CD14-positive monocyte (primary cell): Measurements from ENCODE around the gene EIF2B2. TPM values are rescaled to one million over a fixed set of nuclear protein-coding genes. Genes with fewer than 3 reads are reported as not detected.

ENCODE experiments used
- DNase-seq, 3 donors: peaks; one replicate each; pipeline ENCODE4 v3.0.0-alpha.2; 2011 to 2022
- H2AFZ ChIP-seq: 2 replicates; pipeline ENCODE4 v1.6.0; 2012; ENCODE audit warnings: mild to moderate bottlenecking, low read depth, low read length, inconsistent platforms; ENCODE audit not compliant: insufficient read depth, poor library complexity, severe bottlenecking
- H3K27ac ChIP-seq, 2 donors: 1 replicate in 1 of 2; 2 replicates in 1 of 2; pipeline ENCODE4 v1.5.1; 2012 to 2013; ENCODE audit warnings: low read length in 2 of 2, control low read depth in 1 of 2, inconsistent platforms in 1 of 2, low read depth in 1 of 2, mild to moderate bottlenecking in 1 of 2
- H3K27me3 ChIP-seq, 2 donors: one replicate each; pipeline versions ENCODE4 v1.6.0 to v1.6.1; 2011 to 2013; ENCODE audit warnings: low read length in 2 of 2; ENCODE audit not compliant: control insufficient read depth in 2 of 2, insufficient read depth in 2 of 2
- H3K36me3 ChIP-seq, 2 donors: replicated peaks in 1 of 2; 1 replicate in 1 of 2; 2 replicates in 1 of 2; pipeline versions ENCODE4 v1.5.1 to v1.6.1; 2012 to 2013; ENCODE audit warnings: low read length in 2 of 2, control low read depth in 1 of 2, inconsistent platforms in 1 of 2, mild to moderate bottlenecking in 1 of 2; ENCODE audit not compliant: insufficient read depth in 2 of 2, control insufficient read depth in 1 of 2
- H3K4me1 ChIP-seq, 2 donors: 1 replicate in 1 of 2; 2 replicates in 1 of 2; pipeline versions ENCODE4 v1.5.1 to v1.6.1; 2012 to 2013; ENCODE audit warnings: low read length in 2 of 2, control low read depth in 1 of 2, inconsistent platforms in 1 of 2, mild to moderate bottlenecking in 1 of 2, moderate library complexity in 1 of 2; ENCODE audit not compliant: insufficient read depth in 2 of 2, control insufficient read depth in 1 of 2
- H3K4me2 ChIP-seq: replicated peaks from 2 replicates; pipeline ENCODE3; 2012; ENCODE audit warnings: low read length, moderate library complexity, mild to moderate bottlenecking; ENCODE audit not compliant: poor library complexity, severe bottlenecking; ENCODE audit errors: extremely low read depth
- H3K4me3 ChIP-seq, 3 experiments: fragments of 200-600 bp in 1 of 3; sonication (generic) in 1 of 3; replicated peaks in 1 of 3; 1 replicate in 2 of 3; 2 replicates in 1 of 3; pipeline ENCODE4 v1.5.1; 2011 to 2013; ENCODE audit warnings: low read length in 3 of 3, mild to moderate bottlenecking in 3 of 3, control low read depth in 2 of 3, low read depth in 2 of 3, inconsistent platforms in 1 of 3, moderate library complexity in 1 of 3
- H3K79me2 ChIP-seq: 2 replicates; pipeline ENCODE4 v1.6.0; 2012; ENCODE audit warnings: mild to moderate bottlenecking, control low read depth, inconsistent platforms, low read length, moderate library complexity; ENCODE audit not compliant: insufficient read depth
- H3K9ac ChIP-seq: 2 replicates; pipeline ENCODE4 v1.6.0; 2017; ENCODE audit warnings: low read length, mild to moderate bottlenecking; ENCODE audit not compliant: insufficient read depth, poor library complexity, severe bottlenecking
- H3K9me3 ChIP-seq, 2 donors: replicated peaks in 1 of 2; 1 replicate in 1 of 2; 2 replicates in 1 of 2; pipeline versions ENCODE4 v1.5.1 to v1.6.1; 2012 to 2013; ENCODE audit warnings: low read length in 2 of 2, control low read depth in 1 of 2; ENCODE audit not compliant: control insufficient read depth in 1 of 2, insufficient read depth in 1 of 2
- H4K20me1 ChIP-seq: 2 replicates; pipeline ENCODE4 v1.6.0; 2012; ENCODE audit warnings: mild to moderate bottlenecking, low read length, control low read depth, moderate library complexity; ENCODE audit not compliant: insufficient read depth
- H3K27ac Mint-ChIP-seq, 7 donors: one replicate each; pipeline ENCODE4 v1.8.0; 2020; ENCODE audit warnings: mild to moderate bottlenecking in 7 of 7, mixed read lengths in 7 of 7, moderate library complexity in 6 of 7, inconsistent platforms in 2 of 7
- H3K27me3 Mint-ChIP-seq, 3 donors: one replicate each; pipeline ENCODE4 v1.8.0; 2021 to 2022; ENCODE audit warnings: low read depth in 3 of 3, mild to moderate bottlenecking in 3 of 3, mixed read lengths in 3 of 3, moderate library complexity in 3 of 3, inconsistent platforms in 1 of 3
- H3K36me3 Mint-ChIP-seq, 2 donors: one replicate each; pipeline ENCODE4 v1.8.0; 2020; ENCODE audit warnings: mixed read lengths in 2 of 2, inconsistent platforms in 1 of 2, mild to moderate bottlenecking in 1 of 2
- H3K4me1 Mint-ChIP-seq: one replicate; pipeline ENCODE4 v1.8.0; 2020; ENCODE audit warnings: mild to moderate bottlenecking, mixed read lengths
- H3K4me3 Mint-ChIP-seq, 2 donors: one replicate each; pipeline ENCODE4 v1.8.0; 2020; ENCODE audit warnings: mild to moderate bottlenecking in 2 of 2, mixed read lengths in 2 of 2, moderate library complexity in 1 of 2
- H3K9me3 Mint-ChIP-seq, 7 donors: one replicate each; pipeline ENCODE4 v1.8.0; 2020 to 2022; ENCODE audit warnings: mixed read lengths in 7 of 7, mild to moderate bottlenecking in 6 of 7, moderate library complexity in 6 of 7, inconsistent platforms in 2 of 7
- CTCF ChIP-seq: fragments of 200-600 bp; IDR thresholded peaks from one replicate; pipeline ENCODE4 v1.8.0; 2022; ENCODE audit warnings: antibody characterized with exemption, mild to moderate bottlenecking
- WGBS: methylation state at CpG from one replicate; pipeline ENCODE4 v1.1.5; 2013; ENCODE audit warnings: missing lambda C conversion rate; ENCODE audit not compliant: insufficient coverage; 5-methylcytosine and 5-hydroxymethylcytosine counted together
- intact Hi-C, 2 donors: fragments of 100-400 bp; cut with micrococcal nuclease; formaldehyde crosslinking; loops; one replicate each; pipeline versions ENCODE4 v1.15.0 to v1.15.1; 2023
- polyA plus RNA-seq, 3 donors: library from polyadenylated mRNA; depleted of rRNA in 1 of 3; unstranded in 2 of 3; stranded (reverse) in 1 of 3; fragments of 300-500 nt in 2 of 3; fragments of >200 nt in 1 of 3; fragmentation: Illumina TruSeq in 2 of 3; gene quantifications; 1 replicate in 2 of 3; 2 replicates in 1 of 3; pipeline ENCODE4 v1.2.3, GENCODE V29; 2012 to 2021
- small RNA-seq: library from RNA; depleted of rRNA; stranded (forward); fragments of <200 nt; gene quantifications from one replicate; pipeline ENCODE3, GENCODE V24; 2012; ENCODE audit warnings: low read depth; ENCODE audit not compliant: insufficient read length

Gene EIF2B2
- polyA plus RNA-seq, 3 donors, result 20.8 to 26.3 (median 23.9) TPM

- Mint-ChIP-seq H3K9me3 (peaks cover 0 to 5% (median 0%) of the 10 kb centered on the region in 7 donors), H3K27ac (no peak overlapping the region)
- intact Hi-C loops, result loop anchor here (10.0 kb wide), 2 partner anchors 56 to 116 kb away; partner anchors contain the start of gene EIF2B2 (in 1 of the 2)
Observed at GRCh38 chr14:75060420-75060819, 57.7 kb downstream of the EIF2B2 start.

More at GRCh38 chr14:75060420-75060819, 57.7 kb downstream of the EIF2B2 start:
- H3K36me3 Mint-ChIP-seq, result peaks cover 19 to 25% of the 10 kb centered on the region in 2 donors
- no peak overlapping the region for H3K4me3 Mint-ChIP-seq
- peaks cover 16% of the 10 kb centered on the region for H3K4me1 Mint-ChIP-seq
- no peak for DNase-seq
- H3K4me2 ChIP-seq, result no peak overlapping the region
- H3K4me1 ChIP-seq, result peaks cover 9 to 17% of the 10 kb centered on the region in 2 donors
- H2AFZ ChIP-seq, result no peak overlapping the region
- WGBS, result no CpG with 5 or more reads among the region's 2 CpGs
- H3K27me3 ChIP-seq, result no peaks in the 10 kb centered on the region
- H3K4me3 ChIP-seq, result no peak overlapping the region
- peaks cover 23% of the 10 kb centered on the region for H3K79me2 ChIP-seq
- TF ChIP-seq CTCF, result no peak
- H3K9ac ChIP-seq, result no peak overlapping the region
- H3K9me3 ChIP-seq, result no peaks in the 10 kb centered on the region
- no peaks in the 10 kb centered on the region for H3K36me3 ChIP-seq
- no peaks in the 10 kb centered on the region for H3K27me3 Mint-ChIP-seq
- H3K27ac ChIP-seq, result no peak overlapping the region
- no peaks in the 10 kb centered on the region for H4K20me1 ChIP-seq

Small RNA genes lying within 50 kb of the gene (small RNA-seq; reads per million reads assigned to genes)
- not detected for gene RNU6-689P

Other genes starting within 250 kb of the EIF2B2 start
- gene YLPM1, start 239.6 kb upstream of the EIF2B2 start, polyA plus RNA-seq, result 10 to 100 TPM in 1 of 3 donors, 1 to 10 TPM in 2; 2.9 to 19.2 (median 6.2) TPM
- under 1 TPM in 1 of 3 donors, not detected in 2; 0.03 TPM for gene PROX2, start 126.8 kb upstream of the EIF2B2 start, polyA plus RNA-seq
- gene DLST, start 121.0 kb upstream of the EIF2B2 start, polyA plus RNA-seq, result 10 to 100 TPM in 1 of 3 donors, 1 to 10 TPM in 2; 6.7 to 76.5 (median 7.3) TPM
- gene RPS6KL1, start 79.7 kb upstream of the EIF2B2 start, polyA plus RNA-seq, result under 1 TPM in 1 of 3 donors, not detected in 2; 0.13 TPM
- under 1 TPM in 1 of 3 donors, not detected in 2; 0.03 TPM for gene PGF, start 47.3 kb upstream of the EIF2B2 start, polyA plus RNA-seq
- 1 to 10 TPM; 3.4 to 6.3 (median 5.1) TPM for gene MLH3, start 48.5 kb downstream of the EIF2B2 start, polyA plus RNA-seq
- gene ACYP1, start 61.1 kb downstream of the EIF2B2 start, polyA plus RNA-seq, result 10 to 100 TPM in 1 of 3 donors, 1 to 10 TPM in 2; 2.8 to 11.8 (median 4.3) TPM
- gene ZC2HC1C, start 66.7 kb downstream of the EIF2B2 start, polyA plus RNA-seq, result under 1 TPM in 1 of 3 donors, not detected in 2; 0.08 TPM
- 10 to 100 TPM in 2 of 3 donors, 1 to 10 TPM in 1; 8.9 to 27.8 (median 10.1) TPM for gene NEK9, start 124.1 kb downstream of the EIF2B2 start, polyA plus RNA-seq
- 100 to 1,000 TPM in 2 of 3 donors, 10 to 100 TPM in 1; 98.5 to 243 (median 233) TPM for gene TMED10, start 173.7 kb downstream of the EIF2B2 start, polyA plus RNA-seq